ENCODE data around the gene SEC61A2. TPM values are rescaled to one million over a fixed set of nuclear protein-coding genes. Genes with fewer than 3 reads are reported as not detected.
A peak's percentile ranks its signal among the peaks of the same experiment; 100 is the strongest.

The SEC61A2 gene
- total and polyA plus RNA-seq, 4 donors: 3.8 to 8.8 (median 6.2) TPM

DNA sequence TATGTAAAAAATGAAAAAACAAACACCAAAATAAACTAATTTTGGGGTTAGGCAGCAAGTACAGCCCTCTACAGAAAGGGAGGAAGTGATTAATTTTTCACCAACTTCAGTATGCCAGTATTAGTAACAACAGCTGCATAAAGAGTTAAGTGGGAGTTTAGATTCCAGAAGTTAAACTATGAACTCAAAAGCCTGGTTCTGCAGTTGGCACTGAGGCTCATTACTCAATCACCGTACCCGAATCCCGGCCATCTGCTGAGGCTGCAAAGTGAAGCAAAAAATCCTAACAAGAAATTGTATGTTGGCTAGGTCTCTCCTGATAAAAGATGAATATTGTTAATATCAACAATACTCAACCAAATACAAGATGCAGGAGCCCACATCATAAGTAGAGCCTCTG lies 62.2 kb downstream of the SEC61A2 start:
- H3K9ac ChIP-seq (ENCODE audit: low read depth in 1 of 2, low read length in 2 of 2): peak overlapping the region in 1 of 2 donors; percentile 55
- H3K4me3 ChIP-seq (ENCODE audit: low read depth in 1 of 3, low read length in 3 of 3): peak overlapping the region in 1 of 3 donors; percentile 15
- no peak for DNase-seq (ENCODE audit: low spot score)
- peak overlapping the region; percentile 71 to 91 for H3K27ac ChIP-seq (ENCODE audit: low read depth in 1 of 2, low read length in 2 of 2)
- H3K27me3 ChIP-seq (ENCODE audit: control insufficient read depth in 4 of 4, insufficient read depth in 4 of 4, low read length in 3 of 4): no peaks in the 10 kb centered on the region
- H3K4me1 ChIP-seq (ENCODE audit: control insufficient read depth in 4 of 4, insufficient read depth in 4 of 4, low read length in 3 of 4): peaks cover 4 to 39% (median 32%) of the 10 kb centered on the region in 4 donors
- peaks cover 0 to 4% (median 2%) of the 10 kb centered on the region in 4 donors for H3K36me3 ChIP-seq (ENCODE audit: control insufficient read depth in 4 of 4, insufficient read depth in 3 of 4, low read depth in 1 of 4, low read length in 3 of 4)
- no peaks in the 10 kb centered on the region for H3K9me3 ChIP-seq (ENCODE audit: control insufficient read depth in 4 of 4, low read length in 3 of 4)
- TF ChIP-seq HNF4A (conservative IDR thresholded peaks at IDR 0.05): peak; percentile 73 to 78
- TF ChIP-seq, protein P1, sequence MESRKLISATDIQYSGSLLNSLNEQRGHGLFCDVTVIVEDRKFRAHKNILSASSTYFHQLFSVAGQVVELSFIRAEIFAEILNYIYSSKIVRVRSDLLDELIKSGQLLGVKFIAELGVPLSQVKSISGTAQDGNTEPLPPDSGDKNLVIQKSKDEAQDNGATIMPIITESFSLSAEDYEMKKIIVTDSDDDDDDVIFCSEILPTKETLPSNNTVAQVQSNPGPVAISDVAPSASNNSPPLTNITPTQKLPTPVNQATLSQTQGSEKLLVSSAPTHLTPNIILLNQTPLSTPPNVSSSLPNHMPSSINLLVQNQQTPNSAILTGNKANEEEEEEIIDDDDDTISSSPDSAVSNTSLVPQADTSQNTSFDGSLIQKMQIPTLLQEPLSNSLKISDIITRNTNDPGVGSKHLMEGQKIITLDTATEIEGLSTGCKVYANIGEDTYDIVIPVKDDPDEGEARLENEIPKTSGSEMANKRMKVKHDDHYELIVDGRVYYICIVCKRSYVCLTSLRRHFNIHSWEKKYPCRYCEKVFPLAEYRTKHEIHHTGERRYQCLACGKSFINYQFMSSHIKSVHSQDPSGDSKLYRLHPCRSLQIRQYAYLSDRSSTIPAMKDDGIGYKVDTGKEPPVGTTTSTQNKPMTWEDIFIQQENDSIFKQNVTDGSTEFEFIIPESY (IDR thresholded peaks at IDR 0.05): no peak
- peak in 1 of 2 donors; percentile 9 for TF ChIP-seq JUND (IDR thresholded peaks at IDR 0.05)
- peak; percentile 10 to 33 for TF ChIP-seq RAD21 (IDR thresholded peaks at IDR 0.05)
- peak; percentile 67 for TF ChIP-seq SP1 (IDR thresholded peaks at IDR 0.05)
- TF ChIP-seq RXRA (IDR thresholded peaks at IDR 0.05): peak; percentile 57 to 58
- peak; percentile 63 for TF ChIP-seq YY1 (IDR thresholded peaks at IDR 0.05)
- no peak for TF ChIP-seq HNF4G (IDR thresholded peaks at IDR 0.05)
- 20% methylated on average over 3 of the region's 3 CpGs for WGBS

DNA sequence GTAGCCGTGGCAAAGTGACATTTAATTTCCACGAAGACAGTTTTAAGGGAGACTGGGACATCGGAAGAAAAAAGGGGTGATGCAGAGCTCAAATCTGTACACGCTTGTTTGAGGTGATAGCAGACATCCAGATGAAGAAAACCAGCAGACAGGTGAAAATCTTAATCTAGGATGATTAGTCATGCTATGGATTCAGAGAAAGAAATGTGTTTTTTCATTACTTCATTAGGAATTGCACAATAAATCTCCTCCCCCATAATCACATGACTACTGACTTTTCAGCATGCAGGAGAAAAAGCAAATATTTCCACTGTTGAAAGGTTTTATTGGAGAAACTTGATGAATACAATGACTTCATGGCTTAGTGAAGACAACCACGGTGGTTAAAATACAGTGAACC lies 63.7 kb downstream of the SEC61A2 start:
- peak overlapping the region in 1 of 2 donors; percentile 89 for H3K9ac ChIP-seq (ENCODE audit: low read depth in 1 of 2, low read length in 2 of 2)
- 48% methylated on average over 5 of the region's 5 CpGs for WGBS
- peak; percentile 55 for TF ChIP-seq SP1 (IDR thresholded peaks at IDR 0.05)
- peak in 1 of 2 donors; percentile 70 for TF ChIP-seq GABPA (IDR thresholded peaks at IDR 0.05 in 1 of 2, conservative IDR thresholded peaks at IDR 0.05 in 1 of 2)
- peak; percentile 51 to 67 for TF ChIP-seq JUND (IDR thresholded peaks at IDR 0.05)
- TF ChIP-seq, protein P1 (IDR thresholded peaks at IDR 0.05): peak; percentile 60
- TF ChIP-seq HNF4G (IDR thresholded peaks at IDR 0.05): no peak
- peak; percentile 67 for TF ChIP-seq YY1 (IDR thresholded peaks at IDR 0.05)
- TF ChIP-seq RAD21 (IDR thresholded peaks at IDR 0.05): peak in 1 of 2 donors; percentile 18
- TF ChIP-seq RXRA (IDR thresholded peaks at IDR 0.05): peak; percentile 19 to 68
- no peak for TF ChIP-seq NR2F2 (IDR thresholded peaks at IDR 0.05)
- TF ChIP-seq, protein P2, sequence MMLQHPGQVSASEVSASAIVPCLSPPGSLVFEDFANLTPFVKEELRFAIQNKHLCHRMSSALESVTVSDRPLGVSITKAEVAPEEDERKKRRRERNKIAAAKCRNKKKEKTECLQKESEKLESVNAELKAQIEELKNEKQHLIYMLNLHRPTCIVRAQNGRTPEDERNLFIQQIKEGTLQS (IDR thresholded peaks at IDR 0.05): peak; percentile 46
- TF ChIP-seq HNF4A (conservative IDR thresholded peaks at IDR 0.05): peak; percentile 39 to 57
- TF ChIP-seq, protein P3, sequence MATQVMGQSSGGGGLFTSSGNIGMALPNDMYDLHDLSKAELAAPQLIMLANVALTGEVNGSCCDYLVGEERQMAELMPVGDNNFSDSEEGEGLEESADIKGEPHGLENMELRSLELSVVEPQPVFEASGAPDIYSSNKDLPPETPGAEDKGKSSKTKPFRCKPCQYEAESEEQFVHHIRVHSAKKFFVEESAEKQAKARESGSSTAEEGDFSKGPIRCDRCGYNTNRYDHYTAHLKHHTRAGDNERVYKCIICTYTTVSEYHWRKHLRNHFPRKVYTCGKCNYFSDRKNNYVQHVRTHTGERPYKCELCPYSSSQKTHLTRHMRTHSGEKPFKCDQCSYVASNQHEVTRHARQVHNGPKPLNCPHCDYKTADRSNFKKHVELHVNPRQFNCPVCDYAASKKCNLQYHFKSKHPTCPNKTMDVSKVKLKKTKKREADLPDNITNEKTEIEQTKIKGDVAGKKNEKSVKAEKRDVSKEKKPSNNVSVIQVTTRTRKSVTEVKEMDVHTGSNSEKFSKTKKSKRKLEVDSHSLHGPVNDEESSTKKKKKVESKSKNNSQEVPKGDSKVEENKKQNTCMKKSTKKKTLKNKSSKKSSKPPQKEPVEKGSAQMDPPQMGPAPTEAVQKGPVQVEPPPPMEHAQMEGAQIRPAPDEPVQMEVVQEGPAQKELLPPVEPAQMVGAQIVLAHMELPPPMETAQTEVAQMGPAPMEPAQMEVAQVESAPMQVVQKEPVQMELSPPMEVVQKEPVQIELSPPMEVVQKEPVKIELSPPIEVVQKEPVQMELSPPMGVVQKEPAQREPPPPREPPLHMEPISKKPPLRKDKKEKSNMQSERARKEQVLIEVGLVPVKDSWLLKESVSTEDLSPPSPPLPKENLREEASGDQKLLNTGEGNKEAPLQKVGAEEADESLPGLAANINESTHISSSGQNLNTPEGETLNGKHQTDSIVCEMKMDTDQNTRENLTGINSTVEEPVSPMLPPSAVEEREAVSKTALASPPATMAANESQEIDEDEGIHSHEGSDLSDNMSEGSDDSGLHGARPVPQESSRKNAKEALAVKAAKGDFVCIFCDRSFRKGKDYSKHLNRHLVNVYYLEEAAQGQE (IDR thresholded peaks at IDR 0.05): peak; percentile 27
- TF ChIP-seq, protein P4, sequence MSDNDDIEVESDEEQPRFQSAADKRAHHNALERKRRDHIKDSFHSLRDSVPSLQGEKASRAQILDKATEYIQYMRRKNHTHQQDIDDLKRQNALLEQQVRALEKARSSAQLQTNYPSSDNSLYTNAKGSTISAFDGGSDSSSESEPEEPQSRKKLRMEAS (IDR thresholded peaks at IDR 0.05): no peak
- peak; percentile 49 to 66 for TF ChIP-seq EGR1 (IDR thresholded peaks at IDR 0.05; ENCODE audit: low read depth in 2 of 2)
- H3K4me1 ChIP-seq (ENCODE audit: control insufficient read depth in 4 of 4, insufficient read depth in 4 of 4, low read length in 3 of 4): peaks cover 5 to 47% (median 38%) of the 10 kb centered on the region in 4 donors
- no peaks in the 10 kb centered on the region for H3K36me3 ChIP-seq (ENCODE audit: control insufficient read depth in 4 of 4, insufficient read depth in 3 of 4, low read depth in 1 of 4, low read length in 3 of 4)
- H3K27ac ChIP-seq (ENCODE audit: low read depth in 1 of 2, low read length in 2 of 2): peak overlapping the region; percentile 86 to 91
- no peak for DNase-seq (ENCODE audit: low spot score)
- no peaks in the 10 kb centered on the region for H3K27me3 ChIP-seq (ENCODE audit: control insufficient read depth in 4 of 4, insufficient read depth in 4 of 4, low read length in 3 of 4)
- H3K9me3 ChIP-seq (ENCODE audit: control insufficient read depth in 4 of 4, low read length in 3 of 4): no peaks in the 10 kb centered on the region
- peak overlapping the region in 1 of 3 donors; percentile 28 for H3K4me3 ChIP-seq (ENCODE audit: low read depth in 1 of 3, low read length in 3 of 3)
